ENCODE results near the gene DGKQ.

Gene DGKQ

GRCh38 chr4:967113-968104 is 6.0 kb downstream of the DGKQ start:
- H3K4me2 ChIP-seq (ENCODE audit: low read depth, low read length, poor library complexity, severe bottlenecking) = no peak overlapping the region
- H4K20me1 ChIP-seq (ENCODE audit: low read depth, low read length) = no peaks in the 10 kb centered on the region

GRCh38 chr4:966266-967112 is 6.9 kb downstream of the DGKQ start:
- Histone ChIP-seq H3K4me2 (ENCODE audit: low read depth, low read length, poor library complexity, severe bottlenecking) (no peak overlapping the region), H3K27ac (ENCODE audit: low read depth, low read length) (no peak overlapping the region), H3K36me3 (ENCODE audit: low read length) (no peaks in the 10 kb centered on the region), H3F3A (ENCODE audit: insufficient read depth) (no peaks in the 10 kb centered on the region), H3K4me3 (ENCODE audit: insufficient read depth, low read length, poor library complexity, severe bottlenecking) (no peak overlapping the region), H3K9ac (ENCODE audit: low read length) (no peak overlapping the region), H3K79me2 (ENCODE audit: insufficient read depth, low read length) (no peaks in the 10 kb centered on the region), H2AFZ (ENCODE audit: low read depth, low read length, severe bottlenecking) (no peak overlapping the region), H3K27me3 (ENCODE audit: low read length) (no peaks in the 10 kb centered on the region), H3K9me3 (ENCODE audit: insufficient read depth, low read length) (no peaks in the 10 kb centered on the region), H3K9me2 (replicated peaks; ENCODE audit: insufficient read depth, low read length) (no peaks in the 10 kb centered on the region), H4K20me1 (ENCODE audit: low read depth, low read length) (no peaks in the 10 kb centered on the region)
- TF ChIP-seq CTCF (IDR thresholded peaks at IDR 0.05; ENCODE audit: insufficient read depth, low read length, poor library complexity, severe bottlenecking) (no peak), EZH2phosphoT487 (conservative IDR thresholded peaks at IDR 0.05; ENCODE audit: low read length) (no peak)

More at GRCh38 chr4:967113-968104, 6.0 kb downstream of the DGKQ start:
- Histone ChIP-seq H3F3A (ENCODE audit: insufficient read depth) (no peaks in the 10 kb centered on the region), H3K27me3 (ENCODE audit: low read length) (no peaks in the 10 kb centered on the region), H3K9me2 (replicated peaks; ENCODE audit: insufficient read depth, low read length) (no peaks in the 10 kb centered on the region), H3K79me2 (ENCODE audit: insufficient read depth, low read length) (no peaks in the 10 kb centered on the region), H3K9me3 (ENCODE audit: insufficient read depth, low read length) (no peaks in the 10 kb centered on the region), H2AFZ (ENCODE audit: low read depth, low read length, severe bottlenecking) (no peak overlapping the region), H3K9ac (ENCODE audit: low read length) (no peak overlapping the region), H3K27ac (ENCODE audit: low read depth, low read length) (no peak overlapping the region), H3K36me3 (ENCODE audit: low read length) (no peaks in the 10 kb centered on the region), H3K4me3 (ENCODE audit: insufficient read depth, low read length, poor library complexity, severe bottlenecking) (no peak overlapping the region)
- TF ChIP-seq EZH2phosphoT487 (conservative IDR thresholded peaks at IDR 0.05; ENCODE audit: low read length) (no peak), CTCF (IDR thresholded peaks at IDR 0.05; ENCODE audit: insufficient read depth, low read length, poor library complexity, severe bottlenecking) (no peak)

- Histone ChIP-seq H3K9me2 (replicated peaks; ENCODE audit: insufficient read depth, low read length) (no peaks in the 10 kb centered on the region), H3K36me3 (ENCODE audit: low read length) (no peaks in the 10 kb centered on the region), H3K9ac (ENCODE audit: low read length) (no peak overlapping the region), H4K20me1 (ENCODE audit: low read depth, low read length) (no peaks in the 10 kb centered on the region), H3K4me3 (ENCODE audit: insufficient read depth, low read length, poor library complexity, severe bottlenecking) (no peak overlapping the region), H3K27ac (ENCODE audit: low read depth, low read length) (no peak overlapping the region), H3K9me3 (ENCODE audit: insufficient read depth, low read length) (no peaks in the 10 kb centered on the region), H2AFZ (ENCODE audit: low read depth, low read length, severe bottlenecking) (no peak overlapping the region), H3F3A (ENCODE audit: insufficient read depth) (no peaks in the 10 kb centered on the region), H3K4me2 (ENCODE audit: low read depth, low read length, poor library complexity, severe bottlenecking) (no peak overlapping the region), H3K79me2 (ENCODE audit: insufficient read depth, low read length) (no peaks in the 10 kb centered on the region), H3K27me3 (ENCODE audit: low read length) (no peaks in the 10 kb centered on the region)
- TF ChIP-seq EZH2phosphoT487 (conservative IDR thresholded peaks at IDR 0.05; ENCODE audit: low read length) (no peak), CTCF (IDR thresholded peaks at IDR 0.05; ENCODE audit: insufficient read depth, low read length, poor library complexity, severe bottlenecking) (no peak)
Observed at GRCh38 chr4:965766-966134, 7.6 kb downstream of the DGKQ start.

Data from SU-DHL-6 (cell line).